DOHH2 (cell line): ENCODE measurements around the gene IL22.

Experiments
- EZH2phosphoT487 ChIP-seq: fragments of 200-600 bp; sonication (generic); IDR thresholded peaks from 2 replicates; pipeline ENCODE4 v1.6.1; 2017; ENCODE audit warnings: borderline replicate concordance, mild to moderate bottlenecking, antibody characterized with exemption, low read length, moderate library complexity, mixed read lengths
- TF ChIP-seq, protein P1 (sequence below): fragments of 200-600 bp; sonication (generic); IDR thresholded peaks from one replicate; pipeline ENCODE4 v1.5.1; 2014; ENCODE audit warnings: antibody characterized with exemption, mild to moderate bottlenecking, low read depth, low read length; ENCODE audit not compliant: poor library complexity, severe bottlenecking

DNA sequence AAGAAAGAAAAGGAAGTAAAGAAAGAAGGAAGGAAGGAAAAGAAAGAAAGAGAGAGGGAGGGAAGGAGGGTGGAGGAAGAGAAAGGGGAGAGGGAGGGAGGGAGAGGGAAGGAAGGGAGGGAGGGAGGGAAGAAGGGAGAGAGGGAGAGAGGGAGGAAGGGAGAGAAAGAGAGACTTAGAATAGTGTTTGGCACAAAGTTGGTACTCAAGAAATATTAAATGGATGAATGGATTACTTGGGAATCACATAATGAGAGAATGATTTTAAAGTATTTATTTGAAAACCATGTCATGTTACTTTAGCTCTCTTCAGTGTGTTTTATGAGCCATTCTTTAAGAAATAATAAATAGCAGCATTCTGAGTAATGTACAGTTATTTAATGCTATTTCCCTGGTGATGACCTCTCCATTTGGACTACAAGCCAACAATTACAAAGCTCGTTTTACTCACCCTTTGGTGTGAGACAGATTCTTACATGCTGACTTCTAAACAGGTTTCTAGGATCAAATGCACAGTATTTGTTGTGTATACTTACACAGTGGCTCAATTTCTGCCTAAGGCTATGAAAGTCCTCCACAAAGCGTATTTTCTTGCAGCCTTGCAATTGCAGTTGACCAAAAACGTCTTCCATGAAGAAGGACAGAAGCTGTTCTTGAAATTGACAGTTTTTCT lies 28.7 kb downstream of the IL22 start:
- TF ChIP-seq, protein P1, sequence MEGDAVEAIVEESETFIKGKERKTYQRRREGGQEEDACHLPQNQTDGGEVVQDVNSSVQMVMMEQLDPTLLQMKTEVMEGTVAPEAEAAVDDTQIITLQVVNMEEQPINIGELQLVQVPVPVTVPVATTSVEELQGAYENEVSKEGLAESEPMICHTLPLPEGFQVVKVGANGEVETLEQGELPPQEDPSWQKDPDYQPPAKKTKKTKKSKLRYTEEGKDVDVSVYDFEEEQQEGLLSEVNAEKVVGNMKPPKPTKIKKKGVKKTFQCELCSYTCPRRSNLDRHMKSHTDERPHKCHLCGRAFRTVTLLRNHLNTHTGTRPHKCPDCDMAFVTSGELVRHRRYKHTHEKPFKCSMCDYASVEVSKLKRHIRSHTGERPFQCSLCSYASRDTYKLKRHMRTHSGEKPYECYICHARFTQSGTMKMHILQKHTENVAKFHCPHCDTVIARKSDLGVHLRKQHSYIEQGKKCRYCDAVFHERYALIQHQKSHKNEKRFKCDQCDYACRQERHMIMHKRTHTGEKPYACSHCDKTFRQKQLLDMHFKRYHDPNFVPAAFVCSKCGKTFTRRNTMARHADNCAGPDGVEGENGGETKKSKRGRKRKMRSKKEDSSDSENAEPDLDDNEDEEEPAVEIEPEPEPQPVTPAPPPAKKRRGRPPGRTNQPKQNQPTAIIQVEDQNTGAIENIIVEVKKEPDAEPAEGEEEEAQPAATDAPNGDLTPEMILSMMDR, result no peak
- no peak for TF ChIP-seq EZH2phosphoT487
